H1 (cell line): ENCODE measurements around the gene RSU1. TPM values are rescaled to one million over a fixed set of nuclear protein-coding genes. Genes with fewer than 3 reads are reported as not detected.

ENCODE experiments used
- RBBP5 ChIP-seq: IDR thresholded peaks from 2 replicates; pipeline ENCODE4 v1.7.1; 2012; ENCODE audit warnings: low read depth, mild to moderate bottlenecking, inconsistent platforms, low read length, moderate library complexity, borderline replicate concordance
- RXRA ChIP-seq: IDR thresholded peaks from 2 replicates; pipeline ENCODE4 v1.6.1; 2011; ENCODE audit warnings: low read depth, mild to moderate bottlenecking, low read length, moderate library complexity; ENCODE audit not compliant: insufficient read depth
- polyA plus RNA-seq, 7 experiments: library from polyadenylated mRNA; depleted of rRNA in 3 of 7; stranded (reverse) in 5 of 7; unstranded in 2 of 7; fragments of >200 nt in 5 of 7; fragments of 200-250 nt in 2 of 7; gene quantifications; 1 replicate in 5 of 7; 2 replicates in 1 of 7; 4 replicates in 1 of 7; pipeline versions ENCODE4 v1.2.1 to v1.2.3, GENCODE V29; 2011 to 2013; ENCODE audit warnings: missing spikeins in 2 of 7, mixed read lengths in 2 of 7
- total RNA-seq: library from RNA; stranded (reverse); fragmentation: NEBNext Ultra II Directional; extraction: Animal tissue kit (Norgen Biotek cat#: 25700); gene quantifications from 2 replicates; pipeline ENCODE4 v1.2.1, GENCODE V29; 2021

RSU1 gene
- total and polyA plus RNA-seq, 2 of the 8 experiments (the other 6 are each of a cell fraction or from before 2014, with no cell fraction given): 50.0 to 68.2 TPM

- TF ChIP-seq RBBP5 (no peak), RXRA (no peak)
Observed at GRCh38 chr10:16597656-16598055, 219.6 kb downstream of the RSU1 start (continued).
